DOHH2 (cell line): Measurements from ENCODE around the gene NSMF.

Experiments
- EZH2phosphoT487 ChIP-seq: fragments of 200-600 bp; sonication (generic); IDR thresholded peaks from 2 replicates; pipeline ENCODE4 v1.6.1; 2017; ENCODE audit warnings: borderline replicate concordance, mild to moderate bottlenecking, antibody characterized with exemption, low read length, moderate library complexity, mixed read lengths
- TF ChIP-seq, protein P1 (sequence below): fragments of 200-600 bp; sonication (generic); IDR thresholded peaks from one replicate; pipeline ENCODE4 v1.5.1; 2014; ENCODE audit warnings: antibody characterized with exemption, mild to moderate bottlenecking, low read depth, low read length; ENCODE audit not compliant: poor library complexity, severe bottlenecking

DNA sequence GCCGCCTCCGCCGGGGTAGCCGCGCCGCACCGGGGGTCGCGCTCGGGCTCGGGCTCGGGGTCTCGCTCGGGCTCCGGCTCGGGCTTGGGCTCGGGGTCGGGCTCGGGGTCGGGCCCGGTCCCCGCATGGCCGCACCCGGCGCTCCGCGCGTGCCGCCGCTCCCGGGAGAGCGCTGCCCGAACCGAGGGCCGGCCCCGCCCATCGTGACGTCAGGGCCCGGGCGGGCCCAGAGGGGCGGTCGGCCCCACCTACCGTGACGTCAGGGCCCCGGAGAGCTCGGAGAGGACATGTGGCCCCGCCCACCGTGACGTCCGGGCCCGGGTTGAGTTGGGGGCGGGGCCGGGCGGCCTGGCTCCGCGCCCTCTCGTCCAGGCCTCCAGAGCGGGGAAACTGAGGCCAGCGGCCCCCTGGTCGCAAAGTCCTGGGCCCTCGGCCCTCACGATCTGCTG lies at the start of gene NSMF:
- TF ChIP-seq, protein P1, sequence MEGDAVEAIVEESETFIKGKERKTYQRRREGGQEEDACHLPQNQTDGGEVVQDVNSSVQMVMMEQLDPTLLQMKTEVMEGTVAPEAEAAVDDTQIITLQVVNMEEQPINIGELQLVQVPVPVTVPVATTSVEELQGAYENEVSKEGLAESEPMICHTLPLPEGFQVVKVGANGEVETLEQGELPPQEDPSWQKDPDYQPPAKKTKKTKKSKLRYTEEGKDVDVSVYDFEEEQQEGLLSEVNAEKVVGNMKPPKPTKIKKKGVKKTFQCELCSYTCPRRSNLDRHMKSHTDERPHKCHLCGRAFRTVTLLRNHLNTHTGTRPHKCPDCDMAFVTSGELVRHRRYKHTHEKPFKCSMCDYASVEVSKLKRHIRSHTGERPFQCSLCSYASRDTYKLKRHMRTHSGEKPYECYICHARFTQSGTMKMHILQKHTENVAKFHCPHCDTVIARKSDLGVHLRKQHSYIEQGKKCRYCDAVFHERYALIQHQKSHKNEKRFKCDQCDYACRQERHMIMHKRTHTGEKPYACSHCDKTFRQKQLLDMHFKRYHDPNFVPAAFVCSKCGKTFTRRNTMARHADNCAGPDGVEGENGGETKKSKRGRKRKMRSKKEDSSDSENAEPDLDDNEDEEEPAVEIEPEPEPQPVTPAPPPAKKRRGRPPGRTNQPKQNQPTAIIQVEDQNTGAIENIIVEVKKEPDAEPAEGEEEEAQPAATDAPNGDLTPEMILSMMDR, result no peak
- TF ChIP-seq EZH2phosphoT487, result no peak
